HG02588 (cell line): ENCODE data around the gene NCDN.

ENCODE experiments used
- ATAC-seq: cut with Tn5 transposase; IDR thresholded peaks from one replicate; pipeline ENCODE4 v1.9.1; 2021; ENCODE audit warnings: mild to moderate bottlenecking, moderate library complexity; ENCODE audit not compliant: unreplicated experiment

NCDN gene, protein sequence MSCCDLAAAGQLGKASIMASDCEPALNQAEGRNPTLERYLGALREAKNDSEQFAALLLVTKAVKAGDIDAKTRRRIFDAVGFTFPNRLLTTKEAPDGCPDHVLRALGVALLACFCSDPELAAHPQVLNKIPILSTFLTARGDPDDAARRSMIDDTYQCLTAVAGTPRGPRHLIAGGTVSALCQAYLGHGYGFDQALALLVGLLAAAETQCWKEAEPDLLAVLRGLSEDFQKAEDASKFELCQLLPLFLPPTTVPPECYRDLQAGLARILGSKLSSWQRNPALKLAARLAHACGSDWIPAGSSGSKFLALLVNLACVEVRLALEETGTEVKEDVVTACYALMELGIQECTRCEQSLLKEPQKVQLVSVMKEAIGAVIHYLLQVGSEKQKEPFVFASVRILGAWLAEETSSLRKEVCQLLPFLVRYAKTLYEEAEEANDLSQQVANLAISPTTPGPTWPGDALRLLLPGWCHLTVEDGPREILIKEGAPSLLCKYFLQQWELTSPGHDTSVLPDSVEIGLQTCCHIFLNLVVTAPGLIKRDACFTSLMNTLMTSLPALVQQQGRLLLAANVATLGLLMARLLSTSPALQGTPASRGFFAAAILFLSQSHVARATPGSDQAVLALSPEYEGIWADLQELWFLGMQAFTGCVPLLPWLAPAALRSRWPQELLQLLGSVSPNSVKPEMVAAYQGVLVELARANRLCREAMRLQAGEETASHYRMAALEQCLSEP

DNA sequence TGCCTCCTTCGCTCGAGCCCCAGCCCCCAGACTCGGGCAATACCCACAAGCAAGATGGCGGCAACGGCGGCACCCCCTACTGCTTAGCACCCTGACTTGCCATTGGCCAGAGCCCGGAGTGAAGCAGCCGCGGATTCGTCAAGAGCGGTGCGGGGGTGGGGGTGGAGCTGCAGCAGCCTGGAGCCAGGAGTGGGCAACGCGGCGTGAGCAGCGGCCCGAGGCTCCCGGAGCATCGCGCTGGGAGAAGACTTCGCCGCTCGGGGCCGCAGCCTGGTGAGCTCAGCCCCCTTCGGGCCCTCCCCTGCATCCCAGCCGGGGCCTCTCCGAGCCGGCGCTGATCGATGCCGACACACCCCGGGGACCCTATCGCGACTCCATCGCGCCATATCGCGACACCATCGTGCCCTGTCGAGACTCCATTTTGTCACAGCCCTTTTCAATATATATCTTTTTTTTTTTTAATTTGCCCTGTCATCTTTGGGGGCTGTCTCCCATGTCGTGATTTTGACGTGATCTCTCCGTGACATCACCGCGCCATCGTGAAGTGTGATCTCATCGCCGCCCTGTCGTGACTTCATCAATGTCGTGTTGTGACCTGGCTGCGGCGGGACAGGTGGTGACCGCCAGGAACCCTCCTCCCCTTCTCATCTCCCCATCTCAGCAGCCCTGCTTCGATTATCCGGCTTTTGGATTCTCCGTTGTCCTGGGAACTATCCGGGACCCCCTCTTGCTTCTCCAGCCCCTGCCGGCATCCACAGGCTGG lies at the start of gene NCDN:
TSS of gene NCDN (plus strand) at position 189 of the 763 bp plus-strand sequence. CDS start at position 581, 392 bp downstream.
- ATAC-seq = peak; percentile 78

DNA sequence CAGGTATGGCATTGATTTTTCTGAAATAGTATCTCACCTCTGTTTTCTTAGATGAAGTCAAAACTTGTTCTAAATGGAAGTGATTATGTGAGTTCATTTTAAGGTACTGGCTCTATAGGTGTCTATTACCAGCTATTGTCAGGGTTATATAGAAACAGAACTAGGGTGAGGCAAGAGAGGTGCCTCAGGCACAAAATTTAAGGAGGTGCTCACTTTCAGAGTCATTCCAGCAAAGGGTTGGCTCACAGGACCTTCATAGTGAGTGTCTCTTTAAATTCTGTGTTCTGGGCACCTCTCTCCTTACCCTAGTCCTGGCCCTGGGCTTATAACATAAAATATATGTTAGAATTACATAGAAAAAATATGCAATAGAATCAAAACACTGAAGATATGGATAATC lies 49.7 kb upstream of the NCDN start:
- no peak for ATAC-seq

DNA sequence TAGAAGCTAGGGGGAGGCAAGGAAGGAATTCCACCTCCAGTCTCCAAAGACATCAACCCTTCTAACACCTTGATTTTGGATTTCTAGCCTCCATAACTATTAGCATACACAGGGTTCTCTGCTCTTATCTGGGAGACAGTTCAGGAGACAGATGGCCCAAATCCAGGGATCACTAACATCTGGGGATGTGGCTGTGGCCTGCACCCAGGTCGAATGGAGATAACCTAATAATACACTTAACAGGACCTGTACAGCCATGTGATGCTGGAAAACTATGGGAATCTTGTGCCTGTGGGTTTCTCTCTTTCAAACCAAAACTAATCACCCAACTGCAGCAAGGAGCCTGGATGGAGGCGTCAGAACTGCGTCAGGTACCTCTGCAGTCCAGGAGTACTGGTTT lies 48.0 kb upstream of the NCDN start:
- no peak for ATAC-seq

DNA sequence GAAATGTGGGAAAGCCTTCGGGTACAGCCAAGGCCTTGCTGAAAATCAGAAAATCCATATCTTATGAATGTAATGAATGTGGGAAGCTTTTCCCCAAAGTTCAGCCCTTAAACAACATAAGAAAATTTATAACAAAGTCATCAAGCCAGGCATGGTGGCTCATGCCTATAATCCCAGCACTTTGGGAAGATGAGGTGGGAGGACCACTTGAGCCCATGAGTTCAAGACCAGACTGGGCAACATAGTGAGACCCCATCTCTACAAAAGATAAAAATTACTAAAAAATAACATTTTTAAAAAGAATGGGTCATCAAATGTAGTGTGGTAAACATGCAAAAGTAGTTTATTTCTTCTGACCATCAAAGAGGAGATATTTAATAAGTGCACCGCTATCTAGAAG lies 46.3 kb upstream of the NCDN start:
- ATAC-seq = no peak

DNA sequence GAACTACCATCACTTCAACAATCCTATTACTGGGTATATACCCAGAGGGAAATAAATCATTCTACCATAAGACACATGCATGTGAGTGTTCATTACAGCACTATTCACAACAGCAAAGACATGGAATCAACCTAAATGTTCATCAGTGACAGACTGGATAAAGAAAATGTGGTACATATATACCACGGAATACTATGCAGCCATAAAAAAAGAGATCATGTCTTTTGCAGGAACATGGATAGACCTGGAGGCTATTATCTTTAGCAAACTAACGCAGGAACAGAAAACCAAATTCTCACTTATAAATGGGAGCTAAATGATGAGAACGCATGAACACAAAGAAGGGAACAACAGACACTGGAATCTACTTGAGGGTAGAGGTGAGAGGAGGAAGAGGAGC lies 39.4 kb upstream of the NCDN start:
- no peak for ATAC-seq

DNA sequence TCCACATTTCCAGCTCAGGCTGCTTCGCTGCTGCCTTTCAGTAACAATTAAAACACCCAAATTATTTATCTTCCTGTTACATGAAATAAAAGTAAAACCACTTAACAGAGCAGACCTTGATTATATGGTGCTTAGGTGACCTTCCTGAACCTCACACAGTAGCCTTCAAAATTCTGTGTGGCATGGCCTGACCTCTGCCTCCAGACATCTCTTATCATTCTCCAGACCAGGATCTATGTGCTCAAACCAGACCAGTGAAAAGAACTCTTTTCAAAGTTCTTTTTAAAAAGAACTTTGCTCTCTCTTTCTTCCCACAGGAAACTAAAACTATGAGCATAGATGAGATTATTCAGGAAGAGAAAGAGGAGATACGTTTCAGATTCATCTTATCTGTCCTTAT lies 38.2 kb upstream of the NCDN start:
- no peak for ATAC-seq

DNA sequence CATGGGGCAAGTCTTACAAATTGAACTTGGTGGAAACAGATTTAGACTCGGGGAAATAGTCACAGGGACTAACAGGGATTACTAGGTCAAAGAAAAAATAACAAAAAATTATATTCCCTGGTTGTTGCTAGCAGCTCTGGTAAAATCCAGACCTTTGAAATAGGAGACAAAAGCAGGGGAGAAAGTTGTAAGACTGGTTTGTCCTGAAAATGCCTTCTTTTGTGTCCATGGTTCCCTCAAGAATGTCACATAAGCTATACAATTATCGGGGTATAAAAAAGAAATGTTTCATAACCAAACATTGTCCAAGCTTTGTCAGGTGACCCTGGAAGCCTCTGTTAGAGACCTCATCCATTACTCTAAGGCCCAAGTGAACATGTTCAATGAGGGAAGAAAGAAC lies 33.5 kb upstream of the NCDN start:
- no peak for ATAC-seq

DNA sequence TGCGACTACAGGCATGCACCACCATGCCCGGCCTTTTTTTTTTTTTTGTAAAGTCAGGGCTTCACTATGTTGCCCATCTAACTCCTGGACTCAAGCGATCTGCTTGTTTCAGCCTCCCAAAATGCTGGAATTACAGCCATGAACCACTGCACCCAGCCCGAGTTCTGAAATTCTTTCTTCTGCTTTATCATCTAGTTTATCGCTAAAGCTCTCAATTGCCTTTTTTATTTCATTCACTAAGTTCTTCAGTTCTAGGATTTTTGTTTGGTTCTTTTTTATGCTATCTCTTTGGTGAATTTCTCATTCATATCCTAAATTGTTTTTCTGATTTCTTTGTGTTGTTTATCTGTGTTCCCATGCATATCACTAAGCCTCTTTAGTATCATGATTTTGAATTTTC lies 27.4 kb upstream of the NCDN start:
- ATAC-seq = no peak

DNA sequence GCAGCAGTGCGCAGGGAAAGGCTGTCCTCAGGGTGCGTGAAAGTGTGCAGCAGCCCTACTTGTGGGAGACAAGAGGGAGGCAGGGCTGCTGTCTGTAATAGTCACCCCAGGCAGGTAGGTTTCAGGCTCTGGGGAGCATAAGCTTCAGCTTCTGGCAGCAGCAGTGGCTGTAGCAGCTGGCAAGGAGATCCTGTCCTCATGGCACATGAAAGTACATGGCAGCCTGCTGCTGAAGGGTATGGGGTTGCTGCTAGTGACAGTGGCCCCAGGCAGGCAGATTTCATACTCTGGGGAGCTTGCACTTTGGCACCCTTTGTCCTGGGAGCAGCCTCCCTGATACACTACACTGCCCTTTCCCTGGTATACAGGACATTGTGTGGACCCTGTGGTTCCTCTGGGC lies 26.7 kb upstream of the NCDN start:
- no peak for ATAC-seq

DNA sequence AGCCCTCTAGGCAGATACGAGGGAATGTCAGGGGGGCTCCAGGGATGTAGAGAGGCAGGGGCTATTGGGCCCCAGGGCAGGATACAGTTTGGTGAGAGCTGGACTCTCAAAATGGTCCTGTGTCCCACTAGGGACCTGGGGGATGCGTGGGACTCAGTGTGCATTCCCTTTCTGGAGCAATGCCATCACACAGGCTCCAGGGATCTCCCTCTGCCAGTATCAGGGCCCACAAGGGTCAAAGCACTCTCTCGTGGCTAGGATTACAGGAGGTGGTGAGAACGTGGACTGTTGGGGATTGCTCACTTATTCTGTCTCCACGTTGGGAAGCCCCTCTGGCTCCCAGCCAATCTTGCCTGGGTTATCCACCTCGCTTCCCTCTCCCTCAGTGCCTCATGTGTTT lies 26.2 kb upstream of the NCDN start:
- ATAC-seq = no peak

DNA sequence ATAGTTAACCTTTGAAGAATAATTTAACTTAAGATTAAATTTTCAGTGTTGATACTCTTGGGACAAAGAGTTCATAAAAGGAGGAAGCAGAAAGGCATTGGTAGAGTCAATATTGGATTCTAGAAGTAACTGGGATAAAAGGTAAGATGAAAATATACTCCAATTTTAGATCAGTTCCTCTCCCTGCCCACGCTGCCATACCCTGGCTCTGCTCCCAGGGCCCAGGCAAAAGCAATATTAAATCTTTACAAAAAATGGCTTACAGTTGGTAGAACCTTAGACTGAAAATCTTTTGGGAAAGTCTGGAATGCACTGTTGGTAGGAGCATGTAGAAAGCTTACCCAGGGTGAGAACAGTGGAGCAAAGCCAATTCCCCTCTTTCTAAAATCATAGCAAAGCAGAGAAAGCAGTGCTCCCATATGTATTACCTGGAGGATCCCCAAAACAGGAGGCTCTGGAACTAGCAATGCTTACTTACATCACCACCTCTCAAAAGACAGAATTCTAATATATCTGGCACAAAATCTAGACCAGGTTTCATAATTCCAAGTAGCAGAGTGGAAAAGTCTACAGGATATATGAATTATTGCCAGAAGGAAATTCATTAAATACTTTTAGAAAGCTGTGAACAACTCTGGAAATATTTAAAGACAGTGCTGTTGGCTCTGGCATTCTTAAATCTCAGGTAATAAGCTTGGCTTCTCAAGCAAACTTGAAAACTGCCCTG lies 24.9 kb upstream of the NCDN start:
- no peak for ATAC-seq

DNA sequence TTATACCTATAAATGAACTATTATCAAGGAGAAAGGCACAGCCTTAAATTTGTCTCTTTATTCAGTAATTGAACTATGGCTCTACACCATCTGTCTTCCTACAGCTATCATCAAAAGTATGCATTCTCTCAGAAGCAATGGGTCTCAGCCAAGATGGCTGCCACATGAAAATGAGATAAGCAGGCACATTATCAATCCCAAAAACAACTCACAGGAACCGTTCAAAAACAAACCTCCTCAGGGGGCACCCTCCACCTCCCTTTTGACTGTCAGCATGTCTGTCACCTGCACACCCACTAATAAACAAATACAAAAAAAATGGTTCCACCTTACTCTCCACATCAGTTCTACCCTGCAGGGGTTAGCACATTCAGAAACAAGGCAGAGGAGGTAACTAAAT lies 24.0 kb upstream of the NCDN start:
- ATAC-seq = no peak

DNA sequence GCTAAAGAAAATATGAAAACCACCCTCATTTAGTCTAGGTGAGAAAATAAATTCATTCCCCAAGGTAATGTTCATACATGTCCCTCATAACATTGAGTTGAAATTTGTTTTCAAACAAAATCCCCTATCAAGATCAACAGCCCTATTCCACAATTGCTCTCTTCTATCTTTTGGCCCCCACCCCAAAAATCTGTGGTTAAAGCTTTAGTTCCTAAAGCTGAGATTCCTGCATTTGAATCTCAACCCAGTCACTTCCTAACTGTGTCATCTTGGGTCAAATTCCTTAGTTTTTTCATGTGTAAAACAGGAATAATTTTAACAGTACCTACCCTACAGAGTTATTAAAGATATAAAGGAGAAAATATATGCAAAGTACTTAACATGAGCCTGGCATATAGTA lies 22.4 kb upstream of the NCDN start:
- no peak for ATAC-seq

DNA sequence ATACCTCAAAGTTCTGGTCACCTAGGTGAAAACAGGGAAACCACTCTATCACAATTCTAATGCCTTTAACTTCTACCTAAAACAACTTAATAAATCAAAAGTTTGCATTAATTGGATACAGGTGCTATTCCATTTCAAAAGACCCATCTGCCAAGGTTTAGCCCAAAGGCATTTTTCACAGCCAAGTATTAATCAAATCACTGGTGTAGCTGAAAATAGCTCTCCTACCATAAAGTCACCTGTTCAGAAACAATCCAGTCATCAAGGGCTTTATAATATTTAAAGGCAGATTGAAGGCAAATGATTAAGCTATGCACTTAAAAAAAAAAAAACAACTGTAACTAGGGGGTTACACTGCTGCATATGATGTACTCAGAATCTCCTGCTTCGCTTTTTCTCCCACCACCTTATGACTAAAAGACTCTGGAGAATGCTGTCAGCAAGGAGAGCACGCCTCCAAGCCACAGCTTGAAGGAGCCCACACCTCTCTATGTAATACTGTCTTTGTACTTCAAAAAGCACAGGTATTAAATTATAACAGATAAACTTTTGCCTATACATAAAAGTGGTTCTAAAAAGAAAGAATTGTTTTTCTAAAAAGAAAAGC lies 20.9 kb upstream of the NCDN start:
- no peak for ATAC-seq

DNA sequence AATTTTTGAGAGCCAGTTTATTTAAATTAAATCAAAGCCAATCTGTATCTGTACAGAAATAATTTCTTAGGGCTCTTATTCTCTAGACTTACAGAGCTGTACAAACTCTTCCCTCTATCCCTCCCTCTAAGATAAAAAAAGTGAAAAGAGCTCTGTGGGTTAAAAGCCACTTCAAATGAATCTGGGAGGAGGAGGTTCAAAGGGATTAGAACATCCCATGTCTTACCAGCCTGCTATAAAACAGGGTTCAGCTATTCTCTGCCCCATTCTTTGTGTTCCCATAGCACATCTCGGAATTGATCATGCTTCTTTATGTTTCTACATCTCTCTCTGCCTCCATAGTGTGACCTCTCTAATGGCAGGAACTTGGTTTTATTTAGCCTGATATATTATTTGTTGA lies 19.8 kb upstream of the NCDN start:
- ATAC-seq = no peak

DNA sequence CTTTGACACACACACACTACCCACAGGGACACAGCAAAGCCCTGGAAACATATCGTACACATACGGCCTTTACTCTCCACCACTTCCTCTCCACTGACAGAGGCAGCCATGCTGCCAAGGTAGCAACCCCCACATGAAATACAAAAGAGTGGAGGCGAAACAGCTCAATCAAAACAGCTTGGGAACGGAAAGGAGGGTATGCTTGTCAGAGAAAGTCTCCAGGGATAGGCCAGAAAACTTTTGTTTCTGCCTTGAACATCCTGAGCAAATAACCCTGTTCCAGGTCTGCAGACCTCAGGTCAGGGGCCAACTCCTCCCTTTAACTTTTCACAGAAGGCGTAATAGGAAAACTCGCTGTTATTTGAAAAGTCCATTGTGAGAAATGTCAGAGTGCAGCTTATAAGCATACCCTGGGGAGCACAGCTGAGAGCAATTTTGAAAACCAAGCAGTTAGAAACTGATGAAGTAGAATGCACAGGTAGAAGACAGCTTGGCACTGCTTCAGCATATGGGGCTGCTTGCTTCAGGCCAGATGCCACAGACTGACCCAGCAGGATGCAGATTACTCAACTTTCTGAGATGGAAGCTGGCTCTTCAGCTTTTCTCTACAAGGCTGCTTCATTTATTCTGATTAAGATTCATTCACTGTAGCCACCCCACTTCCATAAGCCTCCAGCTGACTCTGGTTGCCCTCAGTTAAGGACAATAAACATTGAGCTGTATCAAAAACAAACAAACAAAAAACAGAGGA lies 18.4 kb upstream of the NCDN start:
- ATAC-seq = no peak

DNA sequence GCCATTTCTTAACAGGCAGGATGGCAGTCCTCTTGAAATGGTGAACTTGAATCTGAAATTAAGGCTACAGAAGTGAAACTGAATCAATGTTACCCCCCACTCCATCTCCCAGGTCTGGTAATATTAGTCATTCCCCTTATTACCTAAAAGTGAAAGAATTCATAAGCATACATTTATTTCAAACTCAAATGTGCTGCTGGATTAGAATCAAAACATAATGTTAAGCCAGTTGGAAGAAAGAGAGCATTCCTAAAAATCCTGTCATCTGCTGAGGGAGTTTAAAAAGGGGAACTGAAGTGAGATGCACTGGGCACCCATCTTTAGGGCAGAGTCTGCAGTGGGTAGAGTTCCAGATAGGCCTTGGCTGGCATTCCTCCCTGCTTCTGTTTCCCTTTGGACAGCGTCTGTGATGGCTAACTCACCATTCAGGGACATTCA lies 17.8 kb upstream of the NCDN start:
- ATAC-seq = no peak

DNA sequence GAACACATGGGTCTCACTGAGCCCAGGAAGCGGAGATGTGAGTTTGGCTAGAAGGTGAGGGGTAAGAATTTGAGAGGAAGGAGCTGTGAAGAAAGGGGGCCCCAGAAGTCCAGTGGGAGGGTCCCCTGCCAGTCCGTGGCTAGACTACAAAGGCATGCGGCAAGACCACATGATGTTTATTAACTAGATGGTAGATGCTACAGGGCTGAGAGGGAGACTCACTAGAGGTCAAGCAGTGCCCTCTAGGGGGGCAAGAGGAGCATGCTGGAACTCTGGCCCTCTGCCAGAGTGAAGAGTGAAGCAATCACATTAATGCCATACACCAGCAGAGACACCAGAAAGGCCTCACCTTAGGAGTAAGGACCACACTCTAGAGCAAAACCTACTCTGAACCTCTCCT lies 12.6 kb upstream of the NCDN start:
- no peak for ATAC-seq

DNA sequence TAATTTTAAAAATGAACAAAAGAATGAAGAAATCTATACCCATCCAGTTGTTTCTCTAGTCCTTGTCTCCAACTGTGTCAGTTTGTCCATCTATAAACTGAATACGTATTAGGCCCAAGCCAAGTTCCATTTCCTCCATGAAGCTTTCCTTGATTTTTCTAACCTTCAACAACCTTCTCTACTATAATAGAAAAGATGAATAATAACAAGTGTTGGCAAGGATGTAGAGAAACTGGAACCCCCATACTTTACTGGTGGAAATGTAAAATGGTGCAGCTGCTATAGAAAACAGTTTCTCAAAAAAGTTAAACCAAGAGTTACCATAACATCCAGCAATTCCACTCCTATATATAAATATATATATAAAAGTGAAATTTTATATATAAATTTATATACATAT lies 11.0 kb upstream of the NCDN start:
- no peak for ATAC-seq

DNA sequence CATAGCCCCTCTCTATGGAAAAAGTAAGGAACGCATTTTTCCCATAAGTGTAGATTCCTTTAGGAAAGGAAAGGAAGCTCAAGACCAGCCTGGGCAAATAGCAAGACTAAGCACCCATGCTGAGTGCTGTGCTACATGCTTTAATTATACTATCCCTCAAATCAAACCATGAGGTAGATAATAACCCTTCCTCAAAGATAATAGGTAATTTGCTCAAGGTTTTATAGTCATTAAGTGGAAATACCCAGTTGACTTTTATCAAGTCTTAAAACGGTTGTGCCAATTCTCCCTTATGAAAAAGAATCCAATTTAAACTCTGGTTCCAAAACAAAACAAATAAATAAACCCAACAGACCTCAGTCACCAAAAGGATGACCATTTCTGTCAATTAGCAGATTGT lies 3.7 kb upstream of the NCDN start:
- ATAC-seq = no peak
